ENCODE results near the gene DNAJC15. TPM values are rescaled to one million over a fixed set of nuclear protein-coding genes. Genes with fewer than 3 reads are reported as not detected.
A peak's percentile ranks its signal among the peaks of the same experiment; 100 is the strongest.
"Not testable (repeated sequence)": the region's sequence is repeated elsewhere in the genome, so short reads cannot be mapped to it uniquely, and the experiment has no call there.

Gene DNAJC15
- total RNA-seq, 1 experiment from 2014 or later: 22.9 TPM

GRCh38 chr13:43003729-43004128 lies 19.7 kb upstream of the DNAJC15 start:
- DNase-seq (ENCODE audit: low spot score): no peak

- DNase-seq (ENCODE audit: low spot score): no peak
These were observed 17.7 kb upstream of the DNAJC15 start for GRCh38 chr13:43005460-43006236.

GRCh38 chr13:43006893-43007631 lies 16.3 kb upstream of the DNAJC15 start:
- DNase-seq (ENCODE audit: low spot score): peak; percentile 14

- DNase-seq (ENCODE audit: low spot score): no peak
These were observed 14.8 kb upstream of the DNAJC15 start for GRCh38 chr13:43008596-43008995.

- DNase-seq (ENCODE audit: low spot score): no peak
These were observed 13.9 kb upstream of the DNAJC15 start for GRCh38 chr13:43009506-43009905.

GRCh38 chr13:43014162-43014561 lies 9.2 kb upstream of the DNAJC15 start:
- no peak for DNase-seq (ENCODE audit: low spot score)

GRCh38 chr13:43016226-43016625 lies 7.2 kb upstream of the DNAJC15 start:
- no peak for DNase-seq (ENCODE audit: low spot score)

- no peak for DNase-seq (ENCODE audit: low spot score)
These were observed 3.6 kb upstream of the DNAJC15 start for GRCh38 chr13:43019811-43020210.

GRCh38 chr13:43020794-43021193 lies 2.6 kb upstream of the DNAJC15 start:
- no peak for DNase-seq (ENCODE audit: low spot score)

GRCh38 chr13:43021926-43022670 lies 1.3 kb upstream of the DNAJC15 start:
- DNase-seq (ENCODE audit: low spot score): no peak

GRCh38 chr13:43022934-43023288 lies 475 bp upstream of the DNAJC15 start:
- DNase-seq (ENCODE audit: low spot score): no peak

GRCh38 chr13:43026262-43026661 lies 2.9 kb downstream of the DNAJC15 start:
- no peak for DNase-seq (ENCODE audit: low spot score)

- no peak for DNase-seq (ENCODE audit: low spot score)
These were observed 7.2 kb downstream of the DNAJC15 start for GRCh38 chr13:43030548-43030947.

- DNase-seq (ENCODE audit: low spot score): no peak
These were observed 8.5 kb downstream of the DNAJC15 start for GRCh38 chr13:43031881-43032280.

GRCh38 chr13:43033038-43033437 lies 9.7 kb downstream of the DNAJC15 start:
- no peak for DNase-seq (ENCODE audit: low spot score)

GRCh38 chr13:43036351-43037250 lies 13.2 kb downstream of the DNAJC15 start:
- DNase-seq (ENCODE audit: low spot score): no peak

GRCh38 chr13:43039966-43040365 lies 16.6 kb downstream of the DNAJC15 start:
- no peak for DNase-seq (ENCODE audit: low spot score)

GRCh38 chr13:43040581-43041368 lies 17.4 kb downstream of the DNAJC15 start:
- DNase-seq (ENCODE audit: low spot score): not testable (repeated sequence)

GRCh38 chr13:43041369-43041921 lies 18.1 kb downstream of the DNAJC15 start:
- DNase-seq (ENCODE audit: low spot score): no peak

- DNase-seq (ENCODE audit: low spot score): no peak
These were observed 19.1 kb downstream of the DNAJC15 start for GRCh38 chr13:43042410-43042921.

Measured in H4 (cell line).